Cardiac muscle cell (in vitro differentiated cells and primary cell): Measurements from ENCODE around the gene DRD4. TPM values are rescaled to one million over a fixed set of nuclear protein-coding genes. Genes with fewer than 3 reads are reported as not detected.

Experiments used
- DNase-seq, 2 donors: peaks; one replicate each; pipeline versions ENCODE4 v3.0.0 to v3.0.0-alpha.2; 2010 to 2017; ENCODE audit warnings: low read depth in 1 of 2, low spot score in 1 of 2
- H3K27ac ChIP-seq: fragments of 200-600 bp; sonication (generic); 2 replicates; pipeline ENCODE4 v1.5.1; 2016
- H3K27me3 ChIP-seq: fragments of 200-600 bp; sonication (generic); 2 replicates; pipeline ENCODE4 v1.6.0; 2016; ENCODE audit warnings: control low read depth
- H3K36me3 ChIP-seq: fragments of 200-600 bp; sonication (generic); 2 replicates; pipeline ENCODE4 v1.5.1; 2016; ENCODE audit warnings: control low read depth
- H3K4me1 ChIP-seq: fragments of 200-600 bp; sonication (generic); 2 replicates; pipeline ENCODE4 v1.8.1; 2017; ENCODE audit warnings: low read depth, mild to moderate bottlenecking, mixed run types
- H3K4me3 ChIP-seq: fragments of 200-600 bp; sonication (generic); 2 replicates; pipeline ENCODE4 v1.5.1; 2016; ENCODE audit warnings: mild to moderate bottlenecking
- H3K9me3 ChIP-seq: fragments of 200-600 bp; sonication (generic); 2 replicates; pipeline ENCODE4 v1.5.1; 2017; ENCODE audit warnings: low read depth, mild to moderate bottlenecking, control low read depth
- polyA plus RNA-seq: library from polyadenylated mRNA; unstranded; fragments of >200 nt; fragmentation: Nextera tagmentation; extraction: Ambion mirVana; gene quantifications from 2 replicates; pipeline ENCODE4 v1.2.1, GENCODE V29; 2016
- total RNA-seq: library from RNA; depleted of rRNA; stranded (reverse); fragments of >200 nt; gene quantifications from 2 replicates; pipeline ENCODE4 v1.2.3, GENCODE V29; 2016
- TF ChIP-seq, protein P1 (sequence below): IDR thresholded peaks from 2 replicates; pipeline ENCODE4 v1.5.1; 2012; ENCODE audit warnings: low read depth, mild to moderate bottlenecking, low read length

The DRD4 gene
- total and polyA plus RNA-seq, 2 experiments from 2014 or later: 0.75 to 1.2 TPM

GRCh38 chr11:607020-607780, 29.9 kb upstream of the DRD4 start:
- no peak for DNase-seq
- TF ChIP-seq, protein P1, sequence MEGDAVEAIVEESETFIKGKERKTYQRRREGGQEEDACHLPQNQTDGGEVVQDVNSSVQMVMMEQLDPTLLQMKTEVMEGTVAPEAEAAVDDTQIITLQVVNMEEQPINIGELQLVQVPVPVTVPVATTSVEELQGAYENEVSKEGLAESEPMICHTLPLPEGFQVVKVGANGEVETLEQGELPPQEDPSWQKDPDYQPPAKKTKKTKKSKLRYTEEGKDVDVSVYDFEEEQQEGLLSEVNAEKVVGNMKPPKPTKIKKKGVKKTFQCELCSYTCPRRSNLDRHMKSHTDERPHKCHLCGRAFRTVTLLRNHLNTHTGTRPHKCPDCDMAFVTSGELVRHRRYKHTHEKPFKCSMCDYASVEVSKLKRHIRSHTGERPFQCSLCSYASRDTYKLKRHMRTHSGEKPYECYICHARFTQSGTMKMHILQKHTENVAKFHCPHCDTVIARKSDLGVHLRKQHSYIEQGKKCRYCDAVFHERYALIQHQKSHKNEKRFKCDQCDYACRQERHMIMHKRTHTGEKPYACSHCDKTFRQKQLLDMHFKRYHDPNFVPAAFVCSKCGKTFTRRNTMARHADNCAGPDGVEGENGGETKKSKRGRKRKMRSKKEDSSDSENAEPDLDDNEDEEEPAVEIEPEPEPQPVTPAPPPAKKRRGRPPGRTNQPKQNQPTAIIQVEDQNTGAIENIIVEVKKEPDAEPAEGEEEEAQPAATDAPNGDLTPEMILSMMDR: no peak
- Histone ChIP-seq H3K4me1 (peaks cover 2% of the 10 kb centered on the region), H3K9me3 (no peaks in the 10 kb centered on the region), H3K36me3 (peaks cover 80% of the 10 kb centered on the region), H3K27ac (no peak overlapping the region), H3K27me3 (no peaks in the 10 kb centered on the region), H3K4me3 (no peak overlapping the region)

- Histone ChIP-seq H3K27me3 (no peaks in the 10 kb centered on the region), H3K9me3 (no peaks in the 10 kb centered on the region), H3K27ac (no peak overlapping the region), H3K4me1 (peaks cover 9% of the 10 kb centered on the region), H3K36me3 (peaks cover 77% of the 10 kb centered on the region), H3K4me3 (no peak overlapping the region)
- TF ChIP-seq, protein P1: no peak
- no peak for DNase-seq
These were observed 29.0 kb upstream of the DRD4 start for GRCh38 chr11:607971-608659.

DNA sequence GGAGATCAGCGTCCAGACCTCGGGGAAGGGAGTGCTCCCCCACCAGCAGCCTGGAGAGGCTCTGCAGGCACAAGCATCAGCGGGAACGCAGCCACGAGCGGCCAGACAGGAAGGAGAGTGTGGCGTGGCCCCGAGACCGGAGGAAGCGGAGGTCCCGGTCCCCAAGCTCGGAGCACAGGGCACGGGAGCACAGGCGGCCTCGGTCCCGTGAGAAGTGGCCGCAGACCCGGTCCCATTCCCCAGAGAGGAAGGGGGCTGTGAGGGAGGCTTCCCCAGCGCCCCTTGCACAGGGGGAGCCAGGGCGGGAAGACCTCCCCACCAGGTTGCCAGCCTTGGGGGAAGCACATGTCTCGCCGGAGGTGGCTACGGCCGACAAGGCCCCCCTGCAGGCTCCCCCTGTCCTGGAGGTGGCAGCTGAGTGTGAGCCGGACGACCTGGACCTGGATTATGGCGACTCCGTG, 28.2 kb upstream of the DRD4 start:
- H3K4me3 ChIP-seq: no peak overlapping the region
- TF ChIP-seq, protein P1: no peak
- H3K9me3 ChIP-seq: no peaks in the 10 kb centered on the region
- peaks cover 73% of the 10 kb centered on the region for H3K36me3 ChIP-seq
- DNase-seq: no peak
- no peaks in the 10 kb centered on the region for H3K27me3 ChIP-seq
- no peak overlapping the region for H3K27ac ChIP-seq
- H3K4me1 ChIP-seq: peaks cover 11% of the 10 kb centered on the region

- TF ChIP-seq, protein P1: no peak
- Histone ChIP-seq H3K4me3 (no peak overlapping the region), H3K36me3 (peaks cover 71% of the 10 kb centered on the region), H3K27ac (no peak overlapping the region), H3K9me3 (no peaks in the 10 kb centered on the region), H3K4me1 (peaks cover 11% of the 10 kb centered on the region), H3K27me3 (no peaks in the 10 kb centered on the region)
- DNase-seq: no peak
These were observed 27.7 kb upstream of the DRD4 start for GRCh38 chr11:609341-609811.

DNA sequence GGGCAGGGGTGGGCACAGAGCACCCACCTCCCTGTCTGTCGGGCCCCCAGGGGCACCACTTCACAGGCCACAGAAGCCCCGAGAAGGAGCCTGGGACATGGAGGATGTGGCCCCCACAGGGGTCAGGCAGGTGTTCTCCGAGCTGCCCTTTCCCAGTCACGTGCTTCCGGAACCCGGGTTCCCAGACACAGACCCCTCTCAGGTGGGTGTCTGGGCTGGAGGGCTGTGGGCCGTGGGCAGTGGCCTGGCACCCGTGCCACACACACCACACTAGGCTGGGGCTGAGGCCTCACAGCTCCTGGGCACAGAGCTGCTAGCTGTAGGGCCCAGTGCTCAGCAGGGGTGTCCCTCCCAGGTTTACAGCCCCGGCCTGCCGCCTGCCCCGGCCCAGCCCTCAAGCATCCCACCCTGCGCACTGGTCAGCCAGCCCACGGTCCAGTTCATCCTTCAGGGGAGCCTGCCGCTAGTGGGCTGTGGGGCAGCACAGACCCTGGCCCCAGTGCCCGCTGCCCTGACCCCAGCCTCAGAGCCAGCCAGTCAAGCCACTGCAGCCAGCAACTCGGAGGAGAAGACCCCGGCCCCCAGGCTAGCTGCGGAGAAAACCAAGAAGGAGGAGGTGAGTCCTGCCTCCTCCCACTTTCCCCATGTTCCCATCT, 26.8 kb upstream of the DRD4 start:
- H3K9me3 ChIP-seq: no peaks in the 10 kb centered on the region
- TF ChIP-seq, protein P1: no peak
- peaks cover 11% of the 10 kb centered on the region for H3K4me1 ChIP-seq
- H3K4me3 ChIP-seq: no peak overlapping the region
- no peaks in the 10 kb centered on the region for H3K27me3 ChIP-seq
- H3K36me3 ChIP-seq: peaks cover 64% of the 10 kb centered on the region
- no peak overlapping the region for H3K27ac ChIP-seq
- DNase-seq: no peak
